Stimulated activated CD8-positive, alpha-beta memory T cell treated with anti-CD3 and anti-CD28 coated beads, Interleukin-4, amount 100 ng/mL, for 4 hours (primary cell): Measurements from ENCODE around the gene PLXNA2.

Source experiments
- DNase-seq, 2 donors: peaks; one replicate each; pipeline ENCODE4 v3.0.0-alpha.2; 2020; ENCODE audit warnings: low read depth in 2 of 2, low spot score in 1 of 2

PLXNA2 gene

GRCh38 chr1:208268541-208269337, 24.6 kb upstream of the PLXNA2 start:
- no peak for DNase-seq

GRCh38 chr1:208265525-208265924, 21.3 kb upstream of the PLXNA2 start:
- DNase-seq = no peak

GRCh38 chr1:208265122-208265469, 20.9 kb upstream of the PLXNA2 start:
- no peak for DNase-seq

- no peak for DNase-seq
These were observed 20.4 kb upstream of the PLXNA2 start for GRCh38 chr1:208264469-208265121.

GRCh38 chr1:208261874-208262273, 17.7 kb upstream of the PLXNA2 start:
- no peak for DNase-seq

GRCh38 chr1:208258277-208258676, 14.1 kb upstream of the PLXNA2 start:
- no peak for DNase-seq

GRCh38 chr1:208257351-208257750, 13.2 kb upstream of the PLXNA2 start:
- DNase-seq = no peak

GRCh38 chr1:208256556-208256955, 12.4 kb upstream of the PLXNA2 start:
- no peak for DNase-seq

- DNase-seq = no peak
These were observed 11.9 kb upstream of the PLXNA2 start for GRCh38 chr1:208256091-208256490.

- DNase-seq = no peak
These were observed 10.7 kb upstream of the PLXNA2 start for GRCh38 chr1:208254862-208255261.

GRCh38 chr1:208254376-208254775, 10.2 kb upstream of the PLXNA2 start:
- no peak for DNase-seq

GRCh38 chr1:208252836-208253576, 8.8 kb upstream of the PLXNA2 start:
- DNase-seq = no peak

- DNase-seq = no peak
These were observed 8.0 kb upstream of the PLXNA2 start for GRCh38 chr1:208251911-208252835.

- no peak for DNase-seq
These were observed 6.8 kb upstream of the PLXNA2 start for GRCh38 chr1:208251015-208251414.

- DNase-seq = no peak
These were observed 6.4 kb upstream of the PLXNA2 start for GRCh38 chr1:208250613-208251012.

GRCh38 chr1:208248991-208249696, 5.0 kb upstream of the PLXNA2 start:
- no peak for DNase-seq

GRCh38 chr1:208248307-208248801, 4.2 kb upstream of the PLXNA2 start:
- no peak for DNase-seq

GRCh38 chr1:208247696-208248095, 3.5 kb upstream of the PLXNA2 start:
- no peak for DNase-seq

- peak; percentile 49 to 64 for DNase-seq
These were observed 1.1 kb upstream of the PLXNA2 start for GRCh38 chr1:208245185-208245705.

- no peak for DNase-seq
These were observed 637 bp downstream of the PLXNA2 start for GRCh38 chr1:208243527-208243966.
